ENCODE measurements around the gene NOC2L.

- TF ChIP-seq CTCF (IDR thresholded peaks at IDR 0.05; ENCODE audit: low read length) (no peak), EZH2 (optimal IDR thresholded peaks at IDR 0.05; ENCODE audit: low read depth, low read length) (no peak)
These were observed 10.3 kb upstream of the NOC2L start for GRCh38 chr1:969260-969855.
